Fibroblast of lung (primary cell): Measurements from ENCODE around the gene KLRF1.

Experiments
- EZH2 ChIP-seq: IDR thresholded peaks from 2 replicates; pipeline ENCODE4 v1.5.1; 2012; ENCODE audit warnings: low read length, control low read depth, mild to moderate bottlenecking; ENCODE audit errors: missing control alignments
- TF ChIP-seq, protein P1 (sequence below), 2 donors: IDR thresholded peaks in 1 of 2; conservative IDR thresholded peaks in 1 of 2; 1 replicate in 1 of 2; 2 replicates in 1 of 2; pipeline ENCODE4 v1.5.1; 2011 to 2012; ENCODE audit warnings: low read length in 2 of 2, control low read depth in 1 of 2, inconsistent platforms in 1 of 2, low read depth in 1 of 2, mild to moderate bottlenecking in 1 of 2

DNA sequence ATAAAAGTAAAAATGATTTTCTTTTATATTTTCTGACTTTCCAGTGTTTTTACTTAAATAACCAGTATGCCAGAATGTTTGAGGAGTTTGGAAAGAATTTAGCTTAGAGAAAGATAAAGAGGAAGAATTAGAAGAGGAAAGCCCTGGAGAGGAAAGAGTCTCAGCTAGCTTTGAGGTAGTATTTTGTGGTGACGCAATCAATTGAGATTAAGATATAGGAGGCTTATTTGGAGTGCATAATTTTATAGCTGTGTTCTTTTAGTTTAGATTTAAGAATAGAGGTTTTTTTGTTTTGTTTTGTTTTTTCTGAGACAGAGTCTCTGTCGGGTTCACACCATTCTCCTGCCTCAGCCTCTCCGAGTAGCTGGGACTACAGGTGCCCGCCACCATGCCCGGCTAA, 23.8 kb downstream of the KLRF1 start:
- TF ChIP-seq, protein P1, sequence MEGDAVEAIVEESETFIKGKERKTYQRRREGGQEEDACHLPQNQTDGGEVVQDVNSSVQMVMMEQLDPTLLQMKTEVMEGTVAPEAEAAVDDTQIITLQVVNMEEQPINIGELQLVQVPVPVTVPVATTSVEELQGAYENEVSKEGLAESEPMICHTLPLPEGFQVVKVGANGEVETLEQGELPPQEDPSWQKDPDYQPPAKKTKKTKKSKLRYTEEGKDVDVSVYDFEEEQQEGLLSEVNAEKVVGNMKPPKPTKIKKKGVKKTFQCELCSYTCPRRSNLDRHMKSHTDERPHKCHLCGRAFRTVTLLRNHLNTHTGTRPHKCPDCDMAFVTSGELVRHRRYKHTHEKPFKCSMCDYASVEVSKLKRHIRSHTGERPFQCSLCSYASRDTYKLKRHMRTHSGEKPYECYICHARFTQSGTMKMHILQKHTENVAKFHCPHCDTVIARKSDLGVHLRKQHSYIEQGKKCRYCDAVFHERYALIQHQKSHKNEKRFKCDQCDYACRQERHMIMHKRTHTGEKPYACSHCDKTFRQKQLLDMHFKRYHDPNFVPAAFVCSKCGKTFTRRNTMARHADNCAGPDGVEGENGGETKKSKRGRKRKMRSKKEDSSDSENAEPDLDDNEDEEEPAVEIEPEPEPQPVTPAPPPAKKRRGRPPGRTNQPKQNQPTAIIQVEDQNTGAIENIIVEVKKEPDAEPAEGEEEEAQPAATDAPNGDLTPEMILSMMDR (conservative IDR thresholded peaks at IDR 0.05 in 1 of 2, IDR thresholded peaks at IDR 0.05 in 1 of 2; ENCODE audit: low read depth in 1 of 2, low read length in 2 of 2) = no peak
- TF ChIP-seq EZH2 = no peak
